ENCODE measurements around the gene NUDT14.

DNA sequence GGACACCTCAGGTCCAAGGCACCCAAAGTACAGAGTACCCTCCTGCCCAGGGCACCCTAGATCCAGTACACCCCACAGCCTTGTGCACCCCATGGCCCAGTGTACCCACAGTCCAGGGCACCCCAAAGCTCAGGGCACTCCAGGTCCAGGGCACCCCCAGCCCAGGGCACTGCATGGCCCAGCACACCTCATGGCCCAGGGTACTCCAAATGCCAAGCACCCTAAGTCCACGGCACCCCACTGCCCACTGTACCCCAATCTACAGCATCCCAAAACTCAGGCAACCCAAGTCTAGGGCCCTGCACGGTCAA lies 18.5 kb downstream of the NUDT14 start:
- no peak for TF ChIP-seq GATA2 (IDR thresholded peaks at IDR 0.05; ENCODE audit: low read depth, low read length)
- TF ChIP-seq GATA3 (IDR thresholded peaks at IDR 0.05; ENCODE audit: low read depth, low read length): no peak

Data from SH-SY5Y (cell line).